Natural killer cell (primary cell): ENCODE measurements around the gene CADM1. TPM values are rescaled to one million over a fixed set of nuclear protein-coding genes. Genes with fewer than 3 reads are reported as not detected.
A peak's percentile ranks its signal among the peaks of the same experiment; 100 is the strongest.

Source experiments
- ATAC-seq, 3 donors: fragments of 150-1000 bp in 2 of 3; fragments of 200-7000 bp in 1 of 3; cut with Tn5 transposase; 1 replicate in 1 of 3; 2 replicates in 2 of 3; pipeline ENCODE4 v1.10.0; 2021; ENCODE audit warnings: mild to moderate bottlenecking in 2 of 3, moderate library complexity in 2 of 3
- DNase-seq, 2 donors: peaks; one replicate each; pipeline versions ENCODE4 v3.0.0 to v3.0.0-alpha.2; 2013 to 2021; ENCODE audit warnings: mixed read lengths in 1 of 2
- H3K27ac ChIP-seq: one replicate; pipeline ENCODE4 v1.5.1; 2013; ENCODE audit warnings: mild to moderate bottlenecking, low read length
- H3K27me3 ChIP-seq: one replicate; pipeline ENCODE4 v1.6.1; 2013; ENCODE audit warnings: low read length; ENCODE audit not compliant: control insufficient read depth, insufficient read depth
- H3K36me3 ChIP-seq: one replicate; pipeline ENCODE4 v1.6.1; 2013; ENCODE audit warnings: low read length; ENCODE audit not compliant: control insufficient read depth, insufficient read depth
- H3K4me1 ChIP-seq: one replicate; pipeline ENCODE4 v1.6.1; 2013; ENCODE audit warnings: low read length; ENCODE audit not compliant: control insufficient read depth, insufficient read depth
- H3K4me3 ChIP-seq: one replicate; pipeline ENCODE4 v1.5.1; 2013; ENCODE audit warnings: low read length
- H3K9me3 ChIP-seq: one replicate; pipeline ENCODE4 v1.6.1; 2013; ENCODE audit warnings: low read length; ENCODE audit not compliant: control insufficient read depth, insufficient read depth
- H3K27ac Mint-ChIP-seq, 2 donors: one replicate each; pipeline ENCODE4 v1.8.0; 2022; ENCODE audit warnings: mild to moderate bottlenecking in 2 of 2, mixed read lengths in 2 of 2, moderate library complexity in 1 of 2
- H3K27me3 Mint-ChIP-seq, 2 donors: one replicate each; pipeline ENCODE4 v1.8.0; 2022; ENCODE audit warnings: low read depth in 2 of 2, mixed read lengths in 2 of 2
- H3K36me3 Mint-ChIP-seq: one replicate; pipeline ENCODE4 v1.8.0; 2022; ENCODE audit warnings: mixed read lengths
- H3K4me1 Mint-ChIP-seq, 2 donors: one replicate each; pipeline ENCODE4 v1.8.0; 2022; ENCODE audit warnings: mixed read lengths in 2 of 2
- H3K4me3 Mint-ChIP-seq: one replicate; pipeline ENCODE4 v1.8.0; 2022; ENCODE audit warnings: mild to moderate bottlenecking, moderate library complexity, mixed read lengths
- H3K9me3 Mint-ChIP-seq, 2 donors: one replicate each; pipeline ENCODE4 v1.8.0; 2022; ENCODE audit warnings: mixed read lengths in 2 of 2
- CTCF ChIP-seq: fragments of 200-600 bp; IDR thresholded peaks from one replicate; pipeline ENCODE4 v1.8.0; 2022; ENCODE audit warnings: antibody characterized with exemption
- WGBS: methylation state at CpG from one replicate; pipeline ENCODE4 v1.1.7; 2013; ENCODE audit warnings: missing lambda C conversion rate; ENCODE audit not compliant: insufficient coverage; 5-methylcytosine and 5-hydroxymethylcytosine counted together
- intact Hi-C: fragments of 100-400 bp; cut with micrococcal nuclease; formaldehyde crosslinking; loops from one replicate; pipeline ENCODE4 v1.14.2; 2022
- total RNA-seq, 4 donors: library from RNA; stranded (reverse); fragments of 120-200 nt in 1 of 4; gene quantifications; one replicate each; pipeline versions ENCODE4 v1.2.3 to v1.2.4, GENCODE V29; 2013 to 2022

Gene CADM1
- total RNA-seq, 3 donors from 2014 or later (not counting 1 experiment from before 2014, with no cell fraction given) = 3.2 to 4.2 (median 3.9) TPM

GRCh38 chr11:115178705-115179104 lies 325.5 kb downstream of the CADM1 start:
- Histone ChIP-seq H3K9me3 (no peaks in the 10 kb centered on the region), H3K4me1 (no peaks in the 10 kb centered on the region), H3K4me3 (no peak overlapping the region), H3K27me3 (no peaks in the 10 kb centered on the region), H3K36me3 (no peaks in the 10 kb centered on the region), H3K27ac (no peak overlapping the region)
- Mint-ChIP-seq H3K4me3 (no peak overlapping the region), H3K4me1 (no peaks in the 10 kb centered on the region), H3K9me3 (no peaks in the 10 kb centered on the region), H3K27me3 (peaks cover 0 to 5% of the 10 kb centered on the region in 2 donors), H3K36me3 (no peaks in the 10 kb centered on the region), H3K27ac (no peak overlapping the region)
- DNase-seq (no peak), ATAC-seq (no peak)
- 89% methylated on average over 14 of the region's 14 CpGs for WGBS
- intact Hi-C loops = no loop called here
- no peak for TF ChIP-seq CTCF

GRCh38 chr11:115173136-115173535 lies 331.1 kb downstream of the CADM1 start:
- H3K36me3 Mint-ChIP-seq = no peaks in the 10 kb centered on the region
- WGBS = 84% methylated on average over 19 of the region's 19 CpGs
- Histone ChIP-seq H3K9me3 (no peaks in the 10 kb centered on the region), H3K27me3 (no peaks in the 10 kb centered on the region), H3K4me3 (no peak overlapping the region), H3K36me3 (no peaks in the 10 kb centered on the region), H3K4me1 (no peaks in the 10 kb centered on the region), H3K27ac (no peak overlapping the region)
- no peaks in the 10 kb centered on the region for H3K4me1 Mint-ChIP-seq
- H3K4me3 Mint-ChIP-seq = no peak overlapping the region
- no peak overlapping the region for H3K27ac Mint-ChIP-seq
- DNase-seq = no peak
- no peak for TF ChIP-seq CTCF
- no peaks in the 10 kb centered on the region for H3K9me3 Mint-ChIP-seq
- peaks cover 0 to 5% of the 10 kb centered on the region in 2 donors for H3K27me3 Mint-ChIP-seq
- intact Hi-C loops = no loop called here
- ATAC-seq = no peak

GRCh38 chr11:115170133-115170815 lies 333.9 kb downstream of the CADM1 start:
- Histone ChIP-seq H3K27ac (no peak overlapping the region), H3K4me1 (no peaks in the 10 kb centered on the region), H3K36me3 (no peaks in the 10 kb centered on the region), H3K27me3 (no peaks in the 10 kb centered on the region), H3K4me3 (no peak overlapping the region), H3K9me3 (no peaks in the 10 kb centered on the region)
- TF ChIP-seq CTCF = peak; percentile 58
- Mint-ChIP-seq H3K36me3 (no peaks in the 10 kb centered on the region), H3K27me3 (peaks cover 7 to 16% of the 10 kb centered on the region in 2 donors), H3K27ac (no peak overlapping the region), H3K4me1 (no peaks in the 10 kb centered on the region), H3K9me3 (no peaks in the 10 kb centered on the region), H3K4me3 (no peak overlapping the region)
- WGBS = 59% methylated on average over 8 of the region's 8 CpGs
- intact Hi-C loops = no loop called here
- DNase-seq (peak in 1 of 2 donors; percentile 46), ATAC-seq (no peak)

GRCh38 chr11:115169251-115169650 lies 335.0 kb downstream of the CADM1 start:
- Histone ChIP-seq H3K36me3 (no peaks in the 10 kb centered on the region), H3K27ac (no peak overlapping the region), H3K27me3 (no peaks in the 10 kb centered on the region), H3K4me3 (no peak overlapping the region), H3K4me1 (no peaks in the 10 kb centered on the region), H3K9me3 (no peaks in the 10 kb centered on the region)
- H3K27me3 Mint-ChIP-seq = peaks cover 7 to 21% of the 10 kb centered on the region in 2 donors
- TF ChIP-seq CTCF = no peak
- no peak overlapping the region for H3K4me3 Mint-ChIP-seq
- H3K36me3 Mint-ChIP-seq = no peaks in the 10 kb centered on the region
- no peaks in the 10 kb centered on the region for H3K4me1 Mint-ChIP-seq
- no peak for ATAC-seq
- intact Hi-C loops = no loop called here
- DNase-seq = no peak
- no peaks in the 10 kb centered on the region for H3K9me3 Mint-ChIP-seq
- 89% methylated on average over 3 of the region's 4 CpGs for WGBS
- no peak overlapping the region for H3K27ac Mint-ChIP-seq
